AG04449 (cell line): ENCODE results near the gene TWSG1.

Experiments used
- CTCF ChIA-PET: fragments of 350-600 bp; formaldehyde crosslinking; extraction: SDS; loops from one replicate; lab custom pipeline; 2021; ENCODE audit warnings: antibody characterized with exemption; lab: Yijun Ruan, JAX
- POLR2A ChIA-PET: fragments of 400-600, 350-600 bp; formaldehyde crosslinking; extraction: SDS; loops from one replicate; lab custom pipeline; 2020; ENCODE audit warnings: antibody characterized with exemption, inconsistent platforms; lab: Yijun Ruan, JAX
- DNase-seq: peaks from one replicate; pipeline ENCODE4 v3.0.0-alpha.2; 2010; ENCODE audit warnings: low read depth, low spot score
- H3K4me3 ChIP-seq: 2 replicates; pipeline ENCODE4 v1.5.1; 2011; ENCODE audit warnings: low read depth, mild to moderate bottlenecking, control low read depth, low read length
- TF ChIP-seq, protein P1 (sequence below): IDR thresholded peaks from one replicate; pipeline ENCODE4 v1.5.1; 2011; ENCODE audit warnings: mild to moderate bottlenecking, moderate library complexity, low read length, control low read depth, inconsistent platforms; ENCODE audit not compliant: insufficient read depth; ENCODE audit errors: missing control alignments

The TWSG1 gene

DNA sequence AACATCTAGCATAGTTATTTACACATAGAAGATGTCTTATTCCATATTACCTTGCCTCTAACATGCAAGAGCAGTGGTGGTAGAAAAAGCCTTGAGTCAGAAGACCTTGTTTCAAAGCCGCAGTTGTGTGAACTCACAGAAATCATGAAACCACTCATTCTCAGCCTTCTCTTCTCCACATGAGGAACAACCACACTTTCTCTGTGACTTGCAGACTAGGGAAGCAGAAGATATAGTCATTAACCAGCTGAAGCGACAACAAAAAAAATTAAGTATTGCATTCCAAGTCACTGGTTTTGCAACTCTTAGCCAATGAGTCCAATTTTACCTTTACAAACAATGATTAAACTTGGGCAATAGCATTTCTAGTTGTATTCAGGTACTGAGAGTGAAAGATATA lies 19.0 kb downstream of the TWSG1 start:
- POLR2A ChIA-PET, result no interaction called here
- DNase-seq, result no peak
- CTCF ChIA-PET, result interaction anchor here (1.4 kb wide), 1 partner anchor 14 kb away, joined by 4 read pairs; no protein-coding TSS in a partner anchor
- no peak overlapping the region for H3K4me3 ChIP-seq
- TF ChIP-seq, protein P1, sequence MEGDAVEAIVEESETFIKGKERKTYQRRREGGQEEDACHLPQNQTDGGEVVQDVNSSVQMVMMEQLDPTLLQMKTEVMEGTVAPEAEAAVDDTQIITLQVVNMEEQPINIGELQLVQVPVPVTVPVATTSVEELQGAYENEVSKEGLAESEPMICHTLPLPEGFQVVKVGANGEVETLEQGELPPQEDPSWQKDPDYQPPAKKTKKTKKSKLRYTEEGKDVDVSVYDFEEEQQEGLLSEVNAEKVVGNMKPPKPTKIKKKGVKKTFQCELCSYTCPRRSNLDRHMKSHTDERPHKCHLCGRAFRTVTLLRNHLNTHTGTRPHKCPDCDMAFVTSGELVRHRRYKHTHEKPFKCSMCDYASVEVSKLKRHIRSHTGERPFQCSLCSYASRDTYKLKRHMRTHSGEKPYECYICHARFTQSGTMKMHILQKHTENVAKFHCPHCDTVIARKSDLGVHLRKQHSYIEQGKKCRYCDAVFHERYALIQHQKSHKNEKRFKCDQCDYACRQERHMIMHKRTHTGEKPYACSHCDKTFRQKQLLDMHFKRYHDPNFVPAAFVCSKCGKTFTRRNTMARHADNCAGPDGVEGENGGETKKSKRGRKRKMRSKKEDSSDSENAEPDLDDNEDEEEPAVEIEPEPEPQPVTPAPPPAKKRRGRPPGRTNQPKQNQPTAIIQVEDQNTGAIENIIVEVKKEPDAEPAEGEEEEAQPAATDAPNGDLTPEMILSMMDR, result no peak

DNA sequence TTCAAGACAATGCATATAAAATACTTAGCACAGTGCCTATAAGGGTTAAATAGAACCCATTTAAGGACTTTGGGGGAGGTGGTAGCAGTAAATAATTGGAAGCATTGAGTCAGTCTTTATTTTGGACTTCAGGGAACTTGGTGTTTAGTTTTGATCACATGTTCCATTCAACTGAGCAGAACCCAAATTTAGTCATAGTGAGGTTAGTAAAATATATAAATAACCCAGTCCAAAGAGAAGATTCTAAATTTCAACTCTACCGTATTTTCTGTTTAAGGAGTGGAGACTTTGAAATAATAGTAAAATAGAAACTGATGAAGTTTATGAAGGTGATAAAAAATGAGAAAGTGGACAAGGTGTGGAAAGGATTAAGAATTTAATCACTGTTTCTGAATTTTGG lies 19.7 kb downstream of the TWSG1 start:
- TF ChIP-seq, protein P1, result no peak
- ChIA-PET POLR2A (no interaction called here), CTCF (interaction anchor here (1.4 to 2.9 kb wide), 2 partner anchors 15 to 162 kb away, joined by 4 to 10 read pairs; no protein-coding TSS in a partner anchor)
- no peak for DNase-seq
- no peak overlapping the region for H3K4me3 ChIP-seq

DNA sequence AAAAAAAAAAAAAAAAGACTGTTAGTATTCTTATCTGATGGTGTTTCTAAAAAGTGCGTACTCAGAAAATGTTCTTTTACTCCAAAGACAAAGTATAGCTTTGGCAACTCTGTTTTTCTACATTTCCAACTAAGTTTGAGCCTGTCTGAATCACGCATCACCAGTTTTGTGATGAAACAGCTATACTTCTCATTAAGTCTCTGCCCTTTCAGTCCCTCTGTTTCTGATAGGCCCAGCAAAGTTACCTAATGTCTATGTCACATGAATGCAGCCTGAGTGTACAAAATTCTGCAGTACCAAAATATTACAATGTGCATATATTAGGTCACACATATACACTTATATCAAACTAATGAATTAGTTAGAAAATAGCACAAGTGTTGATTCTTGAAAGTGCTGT lies 22.4 kb downstream of the TWSG1 start:
- POLR2A ChIA-PET, result no interaction called here
- no peak overlapping the region for H3K4me3 ChIP-seq
- CTCF ChIA-PET, result interaction anchor here (1.3 to 2.9 kb wide), 2 partner anchors 10 to 159 kb away, joined by 3 to 10 read pairs; no protein-coding TSS in a partner anchor
- DNase-seq, result no peak
- TF ChIP-seq, protein P1, result no peak

DNA sequence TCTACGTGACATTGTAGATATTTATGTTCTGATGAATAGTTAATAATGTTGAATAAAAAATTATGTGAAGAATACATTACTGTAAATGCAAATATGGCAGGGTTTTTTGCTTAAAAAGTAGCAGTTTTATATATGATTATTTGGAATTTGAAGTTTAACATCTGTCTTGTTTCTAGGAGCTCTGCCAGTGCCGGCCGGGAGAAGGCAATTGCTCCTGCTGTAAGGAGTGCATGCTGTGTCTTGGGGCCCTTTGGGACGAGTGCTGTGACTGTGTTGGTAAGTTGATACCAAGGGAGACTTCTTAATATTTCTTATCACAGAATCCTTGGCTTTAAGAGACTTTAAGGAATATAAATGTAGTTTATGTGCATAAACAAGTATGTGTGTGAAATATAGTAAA lies 25.2 kb downstream of the TWSG1 start:
- no peak overlapping the region for H3K4me3 ChIP-seq
- ChIA-PET POLR2A (no interaction called here), CTCF (no interaction called here)
- TF ChIP-seq, protein P1, result no peak
- no peak for DNase-seq

DNA sequence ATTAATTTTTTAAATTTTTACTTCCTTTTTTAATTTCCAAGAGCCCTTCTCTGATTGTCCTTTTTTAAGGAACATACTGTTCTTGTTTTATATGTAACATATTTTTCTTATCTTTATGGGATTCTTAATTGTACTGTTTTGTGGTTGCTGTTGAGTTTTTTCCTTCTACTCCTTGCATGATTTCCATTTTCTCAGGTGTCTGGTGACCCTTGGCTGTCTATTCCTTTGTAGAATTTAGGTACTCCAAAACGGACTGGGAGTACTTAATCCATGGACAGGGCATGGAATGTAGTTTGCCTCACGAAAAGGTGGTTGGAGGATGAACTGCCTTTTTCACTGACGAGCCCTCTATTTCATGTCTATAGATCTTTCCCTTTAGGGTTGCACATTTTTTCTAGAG lies 26.6 kb downstream of the TWSG1 start:
- ChIA-PET POLR2A (no interaction called here), CTCF (no interaction called here)
- no peak overlapping the region for H3K4me3 ChIP-seq
- TF ChIP-seq, protein P1, result no peak
- no peak for DNase-seq

DNA sequence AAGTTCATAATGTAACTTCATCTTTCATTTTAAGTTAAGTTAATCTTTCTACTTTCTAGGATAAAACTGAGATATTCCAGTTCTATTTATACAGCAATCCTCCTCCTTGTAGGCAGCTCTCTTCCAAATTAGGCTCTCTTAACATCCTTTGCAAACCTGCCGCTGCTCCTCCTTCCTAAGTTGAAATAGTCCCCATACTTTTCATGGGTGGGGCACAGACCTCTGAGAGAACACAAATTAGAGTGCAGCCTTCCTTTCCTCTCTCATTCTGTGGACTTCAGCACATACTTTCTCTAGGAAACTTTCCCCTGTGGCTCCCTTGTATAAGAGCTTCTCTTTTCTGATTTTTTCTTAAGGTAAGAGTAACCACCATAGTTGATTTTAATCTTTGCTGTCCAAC lies 28.3 kb downstream of the TWSG1 start:
- ChIA-PET POLR2A (interaction anchor here (0.8 kb wide), 1 partner anchor 166 kb away, joined by 3 read pairs; no protein-coding TSS in a partner anchor), CTCF (interaction anchor here (1.3 kb wide), 1 partner anchor 153 kb away, joined by 7 read pairs; no protein-coding TSS in a partner anchor)
- no peak overlapping the region for H3K4me3 ChIP-seq
- TF ChIP-seq, protein P1, result no peak
- DNase-seq, result no peak
